ENCODE data around the gene CHN2.

The CHN2 gene

DNA sequence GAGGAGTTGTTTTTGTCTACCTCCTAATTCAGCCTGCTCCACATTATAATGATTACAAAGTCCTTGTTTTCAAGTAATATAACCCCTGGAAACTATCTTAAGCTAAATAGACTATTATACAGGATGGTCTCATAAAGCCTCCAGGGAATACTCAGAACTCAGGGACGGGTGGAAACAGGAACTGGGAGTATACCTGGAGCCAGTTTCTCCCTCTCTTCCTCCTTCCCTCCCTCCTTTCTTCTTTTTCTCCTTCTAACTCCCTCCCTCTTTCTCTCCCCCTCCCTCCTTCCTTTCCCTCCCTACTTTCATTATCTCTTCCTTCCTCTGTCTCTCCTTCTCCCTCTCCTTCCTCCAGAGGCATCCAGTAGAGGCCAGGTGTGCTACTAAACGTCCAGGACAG, 292.8 kb downstream of the CHN2 start:
- Histone ChIP-seq H3K9me3 (ENCODE audit: control insufficient read depth, insufficient read depth, low read depth, low read length) (no peaks in the 10 kb centered on the region), H3K27ac (ENCODE audit: low read depth, low read length) (no peak overlapping the region), H3K36me3 (ENCODE audit: control insufficient read depth, insufficient read depth, low read length) (no peaks in the 10 kb centered on the region), H3K4me3 (ENCODE audit: low read depth, low read length) (no peak overlapping the region), H3K9ac (ENCODE audit: low read length) (no peak overlapping the region), H3K4me1 (ENCODE audit: control insufficient read depth, insufficient read depth, low read length) (peaks cover 10% of the 10 kb centered on the region; the same call in 1 of the 2 replicates), H3K27me3 (ENCODE audit: control insufficient read depth, insufficient read depth, low read length) (no peaks in the 10 kb centered on the region)

GRCh38 chr7:29488203-29488970, 293.8 kb downstream of the CHN2 start:
- H3K4me3 ChIP-seq (ENCODE audit: low read depth, low read length): no peak overlapping the region

GRCh38 chr7:29488977-29489376, 294.4 kb downstream of the CHN2 start:
- no peak overlapping the region for H3K4me3 ChIP-seq (ENCODE audit: low read depth, low read length)
- H3K9ac ChIP-seq (ENCODE audit: low read length): no peak overlapping the region
- no peaks in the 10 kb centered on the region for H3K36me3 ChIP-seq (ENCODE audit: control insufficient read depth, insufficient read depth, low read length)
- H3K4me1 ChIP-seq (ENCODE audit: control insufficient read depth, insufficient read depth, low read length): peaks cover 10% of the 10 kb centered on the region; the same call in 1 of the 2 replicates
- H3K9me3 ChIP-seq (ENCODE audit: control insufficient read depth, insufficient read depth, low read depth, low read length): no peaks in the 10 kb centered on the region
- no peak overlapping the region for H3K27ac ChIP-seq (ENCODE audit: low read depth, low read length)
- no peaks in the 10 kb centered on the region for H3K27me3 ChIP-seq (ENCODE audit: control insufficient read depth, insufficient read depth, low read length)

More at GRCh38 chr7:29488203-29488970, 293.8 kb downstream of the CHN2 start:
- no peaks in the 10 kb centered on the region for H3K9me3 ChIP-seq (ENCODE audit: control insufficient read depth, insufficient read depth, low read depth, low read length)
- H3K27me3 ChIP-seq (ENCODE audit: control insufficient read depth, insufficient read depth, low read length): no peaks in the 10 kb centered on the region
- H3K27ac ChIP-seq (ENCODE audit: low read depth, low read length): no peak overlapping the region
- no peak overlapping the region for H3K9ac ChIP-seq (ENCODE audit: low read length)
- H3K4me1 ChIP-seq (ENCODE audit: control insufficient read depth, insufficient read depth, low read length): peaks cover 10% of the 10 kb centered on the region; the same call in 1 of the 2 replicates
- H3K36me3 ChIP-seq (ENCODE audit: control insufficient read depth, insufficient read depth, low read length): no peaks in the 10 kb centered on the region

DNA sequence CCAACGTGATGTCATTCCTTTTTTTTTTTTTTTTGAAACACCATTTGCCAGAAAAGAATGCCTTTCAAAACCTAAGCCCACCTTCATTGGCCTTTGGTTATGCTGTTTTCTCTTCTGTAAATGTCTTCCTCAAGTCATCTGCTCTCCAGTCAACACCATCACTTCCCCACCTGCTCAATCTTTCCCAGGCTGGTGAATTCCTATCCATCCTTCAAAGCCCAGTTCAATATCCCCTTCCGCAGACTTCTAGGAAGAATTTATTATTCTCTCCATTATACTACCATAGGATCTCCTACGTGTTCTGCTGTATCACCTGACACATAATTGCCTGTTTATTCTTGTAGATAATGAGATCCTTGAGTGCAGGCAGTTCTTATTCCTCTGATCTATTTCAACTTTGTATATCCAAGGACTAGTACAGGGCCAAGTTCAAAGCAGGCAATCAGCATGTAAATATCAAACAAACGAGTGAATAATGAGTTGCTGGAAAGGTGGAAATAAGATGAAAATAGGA, 295.6 kb downstream of the CHN2 start:
- Histone ChIP-seq H3K27ac (ENCODE audit: low read depth, low read length) (no peak overlapping the region), H3K36me3 (ENCODE audit: control insufficient read depth, insufficient read depth, low read length) (no peaks in the 10 kb centered on the region), H3K9me3 (ENCODE audit: control insufficient read depth, insufficient read depth, low read depth, low read length) (no peaks in the 10 kb centered on the region), H3K4me3 (ENCODE audit: low read depth, low read length) (no peak overlapping the region), H3K4me1 (ENCODE audit: control insufficient read depth, insufficient read depth, low read length) (peaks cover 10% of the 10 kb centered on the region; the same call in 1 of the 2 replicates), H3K27me3 (ENCODE audit: control insufficient read depth, insufficient read depth, low read length) (no peaks in the 10 kb centered on the region), H3K9ac (ENCODE audit: low read length) (no peak overlapping the region)

- peaks cover 19% of the 10 kb centered on the region for H3K4me1 ChIP-seq (ENCODE audit: control insufficient read depth, insufficient read depth, low read length)
Measured at GRCh38 chr7:29494350-29494749, 299.8 kb downstream of the CHN2 start.

DNA sequence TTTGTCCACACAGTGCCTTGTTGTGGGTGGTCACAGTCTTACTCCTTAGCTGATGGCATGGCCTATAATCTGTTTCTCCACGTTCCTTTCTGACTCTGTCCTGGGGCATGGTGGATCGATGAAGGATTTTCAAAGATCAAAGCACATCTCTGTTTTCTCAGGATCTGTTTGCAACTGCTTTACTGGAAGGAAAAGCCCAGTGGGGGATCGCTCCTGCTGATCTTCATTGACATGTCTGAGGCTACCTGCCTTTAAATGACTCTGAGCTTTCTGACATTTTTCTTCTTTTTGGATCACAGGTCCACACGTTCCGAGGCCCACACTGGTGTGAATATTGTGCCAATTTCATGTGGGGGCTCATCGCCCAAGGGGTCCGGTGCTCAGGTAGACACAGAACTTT, 301.1 kb downstream of the CHN2 start:
- H3K27me3 ChIP-seq (ENCODE audit: control insufficient read depth, insufficient read depth, low read length): no peaks in the 10 kb centered on the region
- no peak overlapping the region for H3K9ac ChIP-seq (ENCODE audit: low read length)
- no peaks in the 10 kb centered on the region for H3K36me3 ChIP-seq (ENCODE audit: control insufficient read depth, insufficient read depth, low read length)
- H3K9me3 ChIP-seq (ENCODE audit: control insufficient read depth, insufficient read depth, low read depth, low read length): no peaks in the 10 kb centered on the region
- H3K4me3 ChIP-seq (ENCODE audit: low read depth, low read length): no peak overlapping the region; the same call in 1 of the 2 replicates
- H3K4me1 ChIP-seq (ENCODE audit: control insufficient read depth, insufficient read depth, low read length): peaks cover 19% of the 10 kb centered on the region
- no peak overlapping the region for H3K27ac ChIP-seq (ENCODE audit: low read depth, low read length)

More at GRCh38 chr7:29494350-29494749, 299.8 kb downstream of the CHN2 start:
- H3K36me3 ChIP-seq (ENCODE audit: control insufficient read depth, insufficient read depth, low read length): no peaks in the 10 kb centered on the region
- H3K9me3 ChIP-seq (ENCODE audit: control insufficient read depth, insufficient read depth, low read depth, low read length): no peaks in the 10 kb centered on the region
- H3K4me3 ChIP-seq (ENCODE audit: low read depth, low read length): no peak overlapping the region
- H3K27ac ChIP-seq (ENCODE audit: low read depth, low read length): no peak overlapping the region
- H3K9ac ChIP-seq (ENCODE audit: low read length): no peak overlapping the region
- no peaks in the 10 kb centered on the region for H3K27me3 ChIP-seq (ENCODE audit: control insufficient read depth, insufficient read depth, low read length)

DNA sequence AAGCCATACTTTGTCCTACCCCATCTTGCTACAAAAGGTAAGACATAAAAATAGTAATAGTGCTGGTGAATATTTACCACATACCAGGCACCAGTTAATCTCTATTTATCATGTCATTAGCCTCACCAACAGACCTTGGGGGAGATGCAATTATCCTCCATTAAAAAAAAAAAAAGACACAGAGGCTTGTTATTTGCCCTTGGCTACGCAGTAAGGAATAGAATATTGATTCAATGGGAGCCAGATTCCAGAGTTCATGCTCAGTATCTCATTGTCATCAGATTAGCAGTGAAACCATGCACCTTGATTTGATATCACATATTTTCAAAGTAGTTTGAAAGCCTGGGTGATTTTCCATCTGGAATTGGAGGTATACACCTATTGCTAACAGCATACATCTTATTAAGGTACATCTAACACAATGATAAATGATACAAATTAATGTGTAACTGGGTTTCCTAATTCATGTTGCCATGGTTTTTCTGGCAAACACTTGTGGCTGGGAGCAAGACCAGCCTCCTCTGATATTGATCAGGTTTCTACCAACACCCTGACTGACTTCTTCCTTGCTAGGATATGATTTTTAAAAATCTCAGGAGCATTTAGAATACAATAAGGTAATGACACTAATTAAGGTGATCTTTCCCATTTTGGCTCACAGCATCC, 301.9 kb downstream of the CHN2 start:
- Histone ChIP-seq H3K9ac (ENCODE audit: low read length) (no peak overlapping the region), H3K27ac (ENCODE audit: low read depth, low read length) (no peak overlapping the region), H3K9me3 (ENCODE audit: control insufficient read depth, insufficient read depth, low read depth, low read length) (no peaks in the 10 kb centered on the region), H3K36me3 (ENCODE audit: control insufficient read depth, insufficient read depth, low read length) (no peaks in the 10 kb centered on the region), H3K27me3 (ENCODE audit: control insufficient read depth, insufficient read depth, low read length) (no peaks in the 10 kb centered on the region), H3K4me1 (ENCODE audit: control insufficient read depth, insufficient read depth, low read length) (peaks cover 19% of the 10 kb centered on the region), H3K4me3 (ENCODE audit: low read depth, low read length) (no peak overlapping the region)

DNA sequence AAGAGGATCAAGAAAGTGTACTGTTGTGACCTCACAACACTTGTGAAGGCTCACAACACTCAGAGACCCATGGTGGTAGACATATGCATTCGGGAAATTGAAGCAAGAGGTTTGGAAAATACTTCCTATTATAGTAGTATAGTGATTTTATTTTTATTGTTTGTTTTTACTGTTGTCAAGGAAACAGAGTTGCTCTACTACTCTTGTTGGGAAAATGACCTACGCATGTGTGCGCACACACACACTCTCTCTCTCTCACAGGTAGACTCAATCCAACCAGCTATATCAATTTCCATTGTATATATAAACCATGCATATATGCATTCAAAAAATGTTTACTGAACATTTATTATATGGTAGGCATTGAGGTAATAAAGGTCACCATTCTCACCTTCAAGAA, 305.4 kb downstream of the CHN2 start:
- H3K9ac ChIP-seq (ENCODE audit: low read length): no peak overlapping the region
- H3K9me3 ChIP-seq (ENCODE audit: control insufficient read depth, insufficient read depth, low read depth, low read length): no peaks in the 10 kb centered on the region
- no peaks in the 10 kb centered on the region for H3K36me3 ChIP-seq (ENCODE audit: control insufficient read depth, insufficient read depth, low read length)
- H3K27me3 ChIP-seq (ENCODE audit: control insufficient read depth, insufficient read depth, low read length): no peaks in the 10 kb centered on the region
- H3K4me1 ChIP-seq (ENCODE audit: control insufficient read depth, insufficient read depth, low read length): peaks cover 25% of the 10 kb centered on the region
- no peak overlapping the region for H3K4me3 ChIP-seq (ENCODE audit: low read depth, low read length)
- no peak overlapping the region for H3K27ac ChIP-seq (ENCODE audit: low read depth, low read length)

GRCh38 chr7:29500719-29501118, 306.1 kb downstream of the CHN2 start:
- H3K4me1 ChIP-seq (ENCODE audit: control insufficient read depth, insufficient read depth, low read length): peaks cover 19% of the 10 kb centered on the region
- H3K4me3 ChIP-seq (ENCODE audit: low read depth, low read length): no peak overlapping the region
- no peaks in the 10 kb centered on the region for H3K9me3 ChIP-seq (ENCODE audit: control insufficient read depth, insufficient read depth, low read depth, low read length)
- no peak overlapping the region for H3K27ac ChIP-seq (ENCODE audit: low read depth, low read length)
- no peaks in the 10 kb centered on the region for H3K27me3 ChIP-seq (ENCODE audit: control insufficient read depth, insufficient read depth, low read length)
- no peak overlapping the region for H3K9ac ChIP-seq (ENCODE audit: low read length)
- no peaks in the 10 kb centered on the region for H3K36me3 ChIP-seq (ENCODE audit: control insufficient read depth, insufficient read depth, low read length)

- Histone ChIP-seq H3K9ac (ENCODE audit: low read length) (no peak overlapping the region), H3K36me3 (ENCODE audit: control insufficient read depth, insufficient read depth, low read length) (no peaks in the 10 kb centered on the region), H3K27ac (ENCODE audit: low read depth, low read length) (no peak overlapping the region), H3K27me3 (ENCODE audit: control insufficient read depth, insufficient read depth, low read length) (no peaks in the 10 kb centered on the region), H3K4me1 (ENCODE audit: control insufficient read depth, insufficient read depth, low read length) (peaks cover 6% of the 10 kb centered on the region), H3K9me3 (ENCODE audit: control insufficient read depth, insufficient read depth, low read depth, low read length) (no peaks in the 10 kb centered on the region), H3K4me3 (ENCODE audit: low read depth, low read length) (no peak overlapping the region)
Measured at GRCh38 chr7:29502133-29502532, 307.6 kb downstream of the CHN2 start.

DNA sequence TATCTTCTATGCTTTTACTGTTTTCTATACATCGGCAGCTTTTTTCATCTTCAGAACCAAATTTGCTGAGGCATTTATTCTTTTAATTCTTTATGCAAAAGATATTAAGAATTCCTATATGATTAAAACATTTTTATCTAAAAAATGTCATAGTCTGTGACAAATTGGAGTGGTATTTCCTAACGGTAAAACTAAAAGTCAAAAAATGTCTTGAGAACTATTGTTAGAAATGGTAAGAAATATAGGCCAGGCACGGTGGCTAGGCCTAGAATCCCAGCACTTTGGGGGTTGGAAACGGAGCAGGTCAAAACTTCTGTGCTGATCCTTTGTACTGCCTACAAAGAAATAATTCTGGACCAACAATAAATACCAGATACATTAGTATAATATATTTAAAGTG, 311.4 kb downstream of the CHN2 start:
- Histone ChIP-seq H3K9ac (ENCODE audit: low read length) (no peak overlapping the region), H3K27me3 (ENCODE audit: control insufficient read depth, insufficient read depth, low read length) (no peaks in the 10 kb centered on the region), H3K4me1 (ENCODE audit: control insufficient read depth, insufficient read depth, low read length) (peaks cover 6% of the 10 kb centered on the region), H3K9me3 (ENCODE audit: control insufficient read depth, insufficient read depth, low read depth, low read length) (no peaks in the 10 kb centered on the region), H3K36me3 (ENCODE audit: control insufficient read depth, insufficient read depth, low read length) (no peaks in the 10 kb centered on the region), H3K27ac (ENCODE audit: low read depth, low read length) (no peak overlapping the region), H3K4me3 (ENCODE audit: low read depth, low read length) (no peak overlapping the region)
